Keratinocyte (primary cell): ENCODE measurements around the gene OR8G5. TPM values are rescaled to one million over a fixed set of nuclear protein-coding genes. Genes with fewer than 3 reads are reported as not detected.
"Not testable (repeated sequence)": the region's sequence is repeated elsewhere in the genome, so short reads cannot be mapped to it uniquely, and the experiment has no call there.

ENCODE experiments used
- DNase-seq: peaks from one replicate; pipeline ENCODE4 v3.0.0-alpha.2; 2011; ENCODE audit warnings: low read depth, missing footprints, low spot score
- FAIRE-seq: peaks from 2 replicates; lab custom pipeline; 2011; peaks lifted over from hg19 to GRCh38; lab: Jason Lieb, UNC
- H2AFZ ChIP-seq: 2 replicates; pipeline ENCODE4 v1.6.0; 2012; ENCODE audit warnings: low read length, control low read depth, inconsistent platforms; ENCODE audit not compliant: control insufficient read depth
- H3K27ac ChIP-seq: 2 replicates; pipeline ENCODE4 v1.5.1; 2011; ENCODE audit warnings: low read length; ENCODE audit not compliant: control insufficient read depth, insufficient read depth
- H3K27me3 ChIP-seq: 3 replicates; pipeline ENCODE4 v1.6.0; 2011; ENCODE audit warnings: low read length; ENCODE audit not compliant: control insufficient read depth, insufficient read depth; ENCODE audit errors: extremely low read depth
- H3K36me3 ChIP-seq, 2 experiments: 2 replicates in 1 of 2; 3 replicates in 1 of 2; pipeline ENCODE4 v1.5.1; 2011; ENCODE audit warnings: low read length in 2 of 2, mild to moderate bottlenecking in 1 of 2; ENCODE audit not compliant: control insufficient read depth in 2 of 2, insufficient read depth in 2 of 2; ENCODE audit errors: extremely low read depth in 1 of 2
- H3K4me1 ChIP-seq: 3 replicates; pipeline ENCODE4 v1.5.1; 2011; ENCODE audit warnings: low read length; ENCODE audit not compliant: control insufficient read depth, insufficient read depth; ENCODE audit errors: extremely low read depth
- H3K4me2 ChIP-seq: 3 replicates; pipeline ENCODE4 v1.6.0; 2011; ENCODE audit warnings: low read depth, low read length; ENCODE audit not compliant: control insufficient read depth, insufficient read depth; ENCODE audit errors: extremely low read depth
- H3K4me3 ChIP-seq, 3 experiments: fragments of 200-600 bp in 1 of 3; sonication (generic) in 1 of 3; 2 replicates in 2 of 3; 3 replicates in 1 of 3; pipeline ENCODE4 v1.5.1; 2011 to 2016; ENCODE audit warnings: low read length in 3 of 3, mild to moderate bottlenecking in 3 of 3, control low read depth in 2 of 3, inconsistent platforms in 1 of 3, low read depth in 1 of 3, mixed read lengths in 1 of 3, mixed run types in 1 of 3, moderate library complexity in 1 of 3; ENCODE audit not compliant: control insufficient read depth in 2 of 3, insufficient read depth in 2 of 3; ENCODE audit errors: extremely low read depth in 1 of 3
- H3K79me2 ChIP-seq: 2 replicates; pipeline ENCODE4 v1.6.0; 2012; ENCODE audit warnings: low read length; ENCODE audit not compliant: control insufficient read depth, insufficient read depth
- H3K9ac ChIP-seq: 3 replicates; pipeline ENCODE4 v1.6.0; 2011; ENCODE audit warnings: low read length; ENCODE audit not compliant: control insufficient read depth, insufficient read depth; ENCODE audit errors: extremely low read depth
- H3K9me1 ChIP-seq: 3 replicates; pipeline ENCODE4 v1.6.0; 2011; ENCODE audit warnings: low read length; ENCODE audit not compliant: control insufficient read depth, insufficient read depth; ENCODE audit errors: extremely low read depth
- H3K9me3 ChIP-seq: 2 replicates; pipeline ENCODE4 v1.5.1; 2012; ENCODE audit warnings: low read depth, low read length; ENCODE audit not compliant: control insufficient read depth
- H4K20me1 ChIP-seq: 3 replicates; pipeline ENCODE4 v1.6.0; 2011; ENCODE audit warnings: low read length; ENCODE audit not compliant: control insufficient read depth, insufficient read depth; ENCODE audit errors: extremely low read depth
- EZH2 ChIP-seq: IDR thresholded peaks from one replicate; pipeline ENCODE4 v1.6.1; 2012; ENCODE audit warnings: inconsistent platforms, mild to moderate bottlenecking, low read length, moderate library complexity
- dilution Hi-C: fragments of 300-500 bp; cut with MboI; formaldehyde crosslinking; loops from one replicate; pipeline ENCODE4 v1.7.0; 2020; ENCODE audit warnings: low sequenced_read_pairs; ENCODE audit not compliant: extremely low pct_ligation_motif_present
- polyA plus RNA-seq, 5 experiments: library from polyadenylated mRNA; depleted of rRNA in 3 of 5; stranded (reverse) in 3 of 5; stranded (forward) in 1 of 5; unstranded in 1 of 5; fragments of >200 nt; gene quantifications; 1 replicate in 1 of 5; 2 replicates in 3 of 5; 3 replicates in 1 of 5; pipeline versions ENCODE4 v1.2.1 to v1.2.3, GENCODE V29; 2011 to 2012; ENCODE audit warnings: missing spikeins in 2 of 5, low read depth in 1 of 5, low replicate concordance in 1 of 5
- TF ChIP-seq, protein P1 (sequence below), 3 experiments: IDR thresholded peaks in 1 of 3; conservative IDR thresholded peaks in 1 of 3; optimal IDR thresholded peaks in 1 of 3; 2 replicates in 2 of 3; 3 replicates in 1 of 3; pipeline versions ENCODE3 to v1.5.1; 2011; ENCODE audit warnings: low read length in 3 of 3, mild to moderate bottlenecking in 3 of 3, moderate library complexity in 2 of 3, control low read depth in 1 of 3, inconsistent platforms in 1 of 3; ENCODE audit not compliant: insufficient read depth in 2 of 3; ENCODE audit errors: extremely low read depth in 1 of 3

OR8G5 gene
- polyA plus RNA-seq, 1 donor (not counting 4 experiments of a cell fraction or from before 2014, with no cell fraction given): not detected

DNA sequence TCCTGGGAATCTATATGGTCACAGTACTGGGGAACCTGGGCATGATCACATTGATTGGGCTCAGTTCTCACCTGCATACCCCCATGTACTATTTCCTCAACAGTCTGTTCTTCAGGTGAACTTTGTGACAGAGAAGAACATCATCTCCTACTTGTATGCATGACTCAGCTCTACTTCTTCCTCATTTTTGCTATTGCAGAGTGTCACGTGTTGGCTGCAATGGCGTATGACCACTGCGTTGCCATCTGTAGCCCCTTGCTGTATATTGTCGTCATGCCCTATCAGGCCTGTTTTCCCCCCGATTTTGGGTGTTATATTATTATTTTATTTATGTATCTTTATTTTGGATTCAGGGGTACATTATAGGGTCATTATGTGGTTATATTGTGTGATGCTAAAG, 17.7 kb upstream of the OR8G5 start:
- dilution Hi-C loops: no loop called here

DNA sequence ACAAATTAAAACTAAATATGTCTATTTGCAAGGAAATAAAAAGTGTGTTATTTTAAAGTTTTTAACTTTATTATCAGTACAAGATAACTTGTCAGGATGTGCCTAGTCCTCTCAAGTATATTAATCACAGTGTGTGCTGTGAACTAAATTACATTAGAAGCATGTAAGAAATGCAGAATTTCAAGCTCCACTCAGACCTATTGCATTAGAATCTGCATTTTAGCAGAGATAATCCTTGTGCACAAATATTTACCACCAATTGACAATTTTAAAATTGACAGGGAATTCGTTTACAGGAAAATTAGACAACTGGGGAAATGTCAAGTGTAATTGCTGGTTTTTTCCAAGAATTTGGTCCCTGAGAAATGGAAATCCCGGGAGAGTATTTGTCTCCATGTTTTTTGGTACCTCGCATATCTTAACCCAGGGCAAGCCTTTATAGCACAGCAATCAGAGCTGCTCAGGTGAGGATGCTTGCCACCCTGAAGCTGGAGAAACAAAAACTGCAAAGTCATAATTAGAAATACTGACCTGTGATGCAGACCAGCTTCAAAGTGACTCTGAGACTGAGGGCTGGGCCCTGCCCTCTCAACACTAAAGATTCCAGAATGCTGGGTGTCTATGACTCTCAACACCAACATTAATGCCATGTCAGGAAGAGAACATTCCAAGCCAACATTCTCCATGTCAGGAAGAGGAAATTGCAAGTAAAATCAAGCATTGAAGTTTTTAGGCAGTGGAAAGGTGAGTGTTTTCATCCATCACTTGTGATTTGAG, 15.4 kb upstream of the OR8G5 start, which contains the start of gene OR8G1:
Gene OR8G1, plus strand, starts transcription at position 475 of the 777 bp plus-strand sequence. CDS start 8,581 bp downstream, outside the sequence.
- Histone ChIP-seq H3K27me3 (no peaks in the 10 kb centered on the region), H3K9me3 (no peaks in the 10 kb centered on the region), H3K9me1 (no peaks in the 10 kb centered on the region), H3K4me1 (no peaks in the 10 kb centered on the region), H3K9ac (no peak within 1 kb of the TSS), H3K4me2 (no peak within 1 kb of the TSS), H2AFZ (no peak within 1 kb of the TSS), H4K20me1 (no peaks in the 10 kb centered on the region), H3K4me3 (no peak within 1 kb of the TSS), H3K36me3 (no peaks in the 10 kb centered on the region), H3K27ac (no peak within 1 kb of the TSS), H3K79me2 (no peaks in the 10 kb centered on the region)
- no peak for TF ChIP-seq EZH2
- TF ChIP-seq, protein P1, sequence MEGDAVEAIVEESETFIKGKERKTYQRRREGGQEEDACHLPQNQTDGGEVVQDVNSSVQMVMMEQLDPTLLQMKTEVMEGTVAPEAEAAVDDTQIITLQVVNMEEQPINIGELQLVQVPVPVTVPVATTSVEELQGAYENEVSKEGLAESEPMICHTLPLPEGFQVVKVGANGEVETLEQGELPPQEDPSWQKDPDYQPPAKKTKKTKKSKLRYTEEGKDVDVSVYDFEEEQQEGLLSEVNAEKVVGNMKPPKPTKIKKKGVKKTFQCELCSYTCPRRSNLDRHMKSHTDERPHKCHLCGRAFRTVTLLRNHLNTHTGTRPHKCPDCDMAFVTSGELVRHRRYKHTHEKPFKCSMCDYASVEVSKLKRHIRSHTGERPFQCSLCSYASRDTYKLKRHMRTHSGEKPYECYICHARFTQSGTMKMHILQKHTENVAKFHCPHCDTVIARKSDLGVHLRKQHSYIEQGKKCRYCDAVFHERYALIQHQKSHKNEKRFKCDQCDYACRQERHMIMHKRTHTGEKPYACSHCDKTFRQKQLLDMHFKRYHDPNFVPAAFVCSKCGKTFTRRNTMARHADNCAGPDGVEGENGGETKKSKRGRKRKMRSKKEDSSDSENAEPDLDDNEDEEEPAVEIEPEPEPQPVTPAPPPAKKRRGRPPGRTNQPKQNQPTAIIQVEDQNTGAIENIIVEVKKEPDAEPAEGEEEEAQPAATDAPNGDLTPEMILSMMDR (optimal IDR thresholded peaks at IDR 0.05 in 1 of 3, IDR thresholded peaks at IDR 0.05 in 1 of 3, conservative IDR thresholded peaks at IDR 0.05 in 1 of 3; ENCODE audit: extremely low read depth in 1 of 3, insufficient read depth in 2 of 3, low read length in 3 of 3): no peak
- dilution Hi-C loops: no loop called here
- no peak for DNase-seq
- no peak for FAIRE-seq

More for the DNA sequence above, 17.7 kb upstream of the OR8G5 start:
- Histone ChIP-seq H3K9me3 (no peaks in the 10 kb centered on the region), H3K9ac (no peak overlapping the region), H3K9me1 (no peaks in the 10 kb centered on the region), H4K20me1 (no peaks in the 10 kb centered on the region), H3K4me3 (no peak overlapping the region), H3K27ac (no peak overlapping the region), H3K79me2 (no peaks in the 10 kb centered on the region), H3K36me3 (no peaks in the 10 kb centered on the region), H3K27me3 (no peaks in the 10 kb centered on the region), H3K4me2 (no peak overlapping the region), H2AFZ (no peak overlapping the region), H3K4me1 (no peaks in the 10 kb centered on the region)
- FAIRE-seq (no peak), DNase-seq (no peak)
- no peak for TF ChIP-seq EZH2
- TF ChIP-seq, protein P1 (optimal IDR thresholded peaks at IDR 0.05 in 1 of 3, IDR thresholded peaks at IDR 0.05 in 1 of 3, conservative IDR thresholded peaks at IDR 0.05 in 1 of 3; ENCODE audit: extremely low read depth in 1 of 3, insufficient read depth in 2 of 3, low read length in 3 of 3): no peak

DNA sequence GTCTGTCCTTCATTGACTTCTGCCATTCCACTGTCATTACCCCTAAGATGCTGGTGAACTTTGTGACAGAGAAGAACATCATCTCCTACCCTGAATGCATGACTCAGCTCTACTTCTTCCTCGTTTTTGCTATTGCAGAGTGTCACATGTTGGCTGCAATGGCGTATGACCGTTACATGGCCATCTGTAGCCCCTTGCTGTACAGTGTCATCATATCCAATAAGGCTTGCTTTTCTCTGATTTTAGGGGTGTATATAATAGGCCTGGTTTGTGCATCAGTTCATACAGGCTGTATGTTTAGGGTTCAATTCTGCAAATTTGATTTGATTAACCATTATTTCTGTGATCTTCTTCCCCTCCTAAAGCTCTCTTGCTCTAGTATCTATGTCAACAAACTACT, 6.3 kb upstream of the OR8G5 start:
- H4K20me1 ChIP-seq, H3K9ac ChIP-seq, dilution Hi-C loops, H3K9me1 ChIP-seq, H3K4me1 ChIP-seq, DNase-seq, H3K79me2 ChIP-seq, H3K27me3 ChIP-seq, H2AFZ ChIP-seq, H3K27ac ChIP-seq, H3K4me2 ChIP-seq, H3K9me3 ChIP-seq, FAIRE-seq, H3K36me3 ChIP-seq, H3K4me3 ChIP-seq: not testable (repeated sequence)

DNA sequence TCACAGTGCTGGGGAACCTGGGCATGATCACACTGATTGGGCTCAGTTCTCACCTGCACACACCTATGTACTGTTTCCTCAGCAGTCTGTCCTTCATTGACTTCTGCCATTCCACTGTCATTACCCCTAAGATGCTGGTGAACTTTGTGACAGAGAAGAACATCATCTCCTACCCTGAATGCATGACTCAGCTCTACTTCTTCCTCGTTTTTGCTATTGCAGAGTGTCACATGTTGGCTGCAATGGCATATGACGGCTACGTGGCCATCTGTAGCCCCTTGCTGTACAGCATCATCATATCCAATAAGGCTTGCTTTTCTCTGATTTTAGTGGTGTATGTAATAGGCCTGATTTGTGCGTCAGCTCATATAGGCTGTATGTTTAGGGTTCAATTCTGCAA, 8.9 kb downstream of the OR8G5 start:
- H3K9me3 ChIP-seq, DNase-seq, H3K79me2 ChIP-seq, H3K4me2 ChIP-seq, H3K4me1 ChIP-seq, H3K4me3 ChIP-seq, H3K9me1 ChIP-seq, dilution Hi-C loops, H2AFZ ChIP-seq, FAIRE-seq, H3K9ac ChIP-seq, H3K36me3 ChIP-seq, H3K27me3 ChIP-seq, H3K27ac ChIP-seq, H4K20me1 ChIP-seq: not testable (repeated sequence)
